Vagina (tissue), 2 donors: ENCODE results near the gene UGP2.

ENCODE experiments used
- CTCF ChIP-seq, 3 experiments: fragments of 450-650 bp in 2 of 3; fragments of 200-600 bp in 1 of 3; sonication (generic) in 1 of 3; IDR thresholded peaks; one replicate each; pipeline ENCODE4 v1.5.1; 2017 to 2019; ENCODE audit warnings: antibody characterized with exemption in 3 of 3, mild to moderate bottlenecking in 2 of 3, moderate library complexity in 2 of 3
- POLR2A ChIP-seq, 2 donors: fragments of 450-650 bp; IDR thresholded peaks; one replicate each; pipeline ENCODE4 v1.6.1; 2017; ENCODE audit warnings: antibody characterized with exemption in 2 of 2, mild to moderate bottlenecking in 2 of 2, moderate library complexity in 2 of 2
- POLR2AphosphoS5 ChIP-seq, 2 donors: sonication (generic); formaldehyde crosslinking; IDR thresholded peaks; one replicate each; pipeline ENCODE4 v1.9.0; 2017; ENCODE audit warnings: antibody characterized with exemption in 2 of 2, mild to moderate bottlenecking in 2 of 2, low read depth in 1 of 2; ENCODE audit not compliant: insufficient read depth in 1 of 2

- TF ChIP-seq CTCF (IDR thresholded peaks at IDR 0.05), result no peak
- TF ChIP-seq POLR2AphosphoS5 (IDR thresholded peaks at IDR 0.05; ENCODE audit: insufficient read depth in 1 of 2, low read depth in 1 of 2), result no peak
- TF ChIP-seq POLR2A (IDR thresholded peaks at IDR 0.05), result no peak
Observed at GRCh38 chr2:63872571-63873328, 31.1 kb downstream of the UGP2 start.
